ENCODE measurements around the gene GLUD2.

GRCh38 chrX:121014826-121015225 is 32.6 kb upstream of the GLUD2 start:
- no peak for TF ChIP-seq CTCF (IDR thresholded peaks at IDR 0.05 in 4 of 5, conservative IDR thresholded peaks at IDR 0.05 in 1 of 5)
- TF ChIP-seq POLR2A (IDR thresholded peaks at IDR 0.05): no peak

All from gastrocnemius medialis (tissue), 4 donors.